Neural crest cell (in vitro differentiated cells): Measurements from ENCODE around the gene DLD. TPM values are rescaled to one million over a fixed set of nuclear protein-coding genes. Genes with fewer than 3 reads are reported as not detected.

ENCODE experiments used
- DNase-seq: peaks from one replicate; pipeline ENCODE4 v3.0.0; 2021; ENCODE audit warnings: low read depth, mixed read lengths, low spot score
- H3K27ac Mint-ChIP-seq: one replicate; pipeline ENCODE4 v1.8.0; 2021; ENCODE audit warnings: mild to moderate bottlenecking, mixed read lengths; ENCODE audit not compliant: unreplicated experiment
- H3K27me3 Mint-ChIP-seq: 2 replicates; pipeline ENCODE4 v1.8.0; 2021; ENCODE audit warnings: low read depth, mild to moderate bottlenecking, mixed read lengths
- H3K36me3 Mint-ChIP-seq: 2 replicates; pipeline ENCODE4 v1.8.0; 2021; ENCODE audit warnings: low read depth, mild to moderate bottlenecking, mixed read lengths
- H3K4me1 Mint-ChIP-seq: 2 replicates; pipeline ENCODE4 v1.8.0; 2021; ENCODE audit warnings: mixed read lengths
- H3K4me3 Mint-ChIP-seq: one replicate; pipeline ENCODE4 v1.8.0; 2021; ENCODE audit warnings: mild to moderate bottlenecking, mixed read lengths
- H3K9me3 Mint-ChIP-seq: 2 replicates; pipeline ENCODE4 v1.8.0; 2021; ENCODE audit warnings: mixed read lengths
- CTCF ChIP-seq: fragments of 200-600 bp; sonication (generic); conservative IDR thresholded peaks from 2 replicates; pipeline ENCODE4 v1.5.0; 2021; ENCODE audit warnings: antibody characterized with exemption, mild to moderate bottlenecking
- total RNA-seq: library from RNA; stranded (reverse); gene quantifications from 2 replicates; pipeline ENCODE4 v1.2.1, GENCODE V29; 2021

Gene DLD
- total RNA-seq, 1 donor from 2014 or later = 82.1 TPM

- Mint-ChIP-seq H3K36me3 (peaks cover 37% of the 10 kb centered on the region), H3K27ac (peak overlapping the region; percentile 87), H3K27me3 (no peaks in the 10 kb centered on the region), H3K4me3 (no peak overlapping the region), H3K9me3 (no peaks in the 10 kb centered on the region), H3K4me1 (peaks cover 14% of the 10 kb centered on the region)
- TF ChIP-seq CTCF = no peak
- DNase-seq = no peak
Observed at GRCh38 chr7:107939573-107940489, 48.8 kb downstream of the DLD start.

DNA sequence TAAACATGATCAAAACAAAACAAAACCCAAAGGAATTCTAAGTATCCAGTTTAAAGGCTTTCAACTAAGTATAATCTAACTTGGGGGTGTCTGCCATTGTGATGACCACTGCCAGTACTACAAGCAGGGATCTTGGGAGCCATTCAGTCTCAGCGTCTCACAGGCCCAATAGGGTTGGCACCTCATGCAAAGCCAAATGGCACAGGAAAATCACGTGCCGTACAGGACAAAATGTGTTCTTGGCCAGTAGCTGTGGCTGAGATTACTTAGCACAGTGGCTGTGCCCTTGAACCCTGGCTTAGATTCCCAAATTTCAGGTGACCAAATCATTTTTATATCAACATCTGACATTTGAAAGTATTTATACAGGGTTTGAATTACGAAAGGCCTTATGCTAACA, 50.0 kb downstream of the DLD start:
- no peak for TF ChIP-seq CTCF
- H3K4me3 Mint-ChIP-seq = no peak overlapping the region
- H3K4me1 Mint-ChIP-seq = peaks cover 21% of the 10 kb centered on the region
- no peaks in the 10 kb centered on the region for H3K27me3 Mint-ChIP-seq
- no peak overlapping the region for H3K27ac Mint-ChIP-seq
- DNase-seq = no peak
- H3K36me3 Mint-ChIP-seq = peaks cover 42% of the 10 kb centered on the region
- no peaks in the 10 kb centered on the region for H3K9me3 Mint-ChIP-seq

DNA sequence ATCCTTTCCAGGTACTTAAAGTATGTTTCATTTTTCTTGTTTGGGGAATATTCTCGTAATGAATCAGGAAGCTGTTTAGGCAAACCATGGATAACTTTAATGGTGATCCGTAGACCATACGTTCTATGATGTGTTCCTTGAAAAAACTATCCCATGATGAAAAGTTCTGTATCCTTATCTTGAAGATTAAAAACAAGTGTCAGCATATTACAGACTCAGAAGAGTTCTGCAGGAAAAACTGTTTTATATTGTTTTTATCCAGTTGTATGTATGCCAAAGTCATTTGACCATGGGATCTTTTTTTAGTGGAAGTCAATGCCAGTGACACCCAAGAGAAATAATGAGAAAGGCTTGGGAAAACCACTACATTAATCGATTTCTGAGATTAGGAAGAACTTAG, 52.0 kb downstream of the DLD start:
- Mint-ChIP-seq H3K9me3 (no peaks in the 10 kb centered on the region), H3K27me3 (no peaks in the 10 kb centered on the region), H3K4me3 (no peak overlapping the region), H3K27ac (no peak overlapping the region), H3K4me1 (peaks cover 29% of the 10 kb centered on the region), H3K36me3 (peaks cover 37% of the 10 kb centered on the region)
- DNase-seq = no peak
- TF ChIP-seq CTCF = no peak

DNA sequence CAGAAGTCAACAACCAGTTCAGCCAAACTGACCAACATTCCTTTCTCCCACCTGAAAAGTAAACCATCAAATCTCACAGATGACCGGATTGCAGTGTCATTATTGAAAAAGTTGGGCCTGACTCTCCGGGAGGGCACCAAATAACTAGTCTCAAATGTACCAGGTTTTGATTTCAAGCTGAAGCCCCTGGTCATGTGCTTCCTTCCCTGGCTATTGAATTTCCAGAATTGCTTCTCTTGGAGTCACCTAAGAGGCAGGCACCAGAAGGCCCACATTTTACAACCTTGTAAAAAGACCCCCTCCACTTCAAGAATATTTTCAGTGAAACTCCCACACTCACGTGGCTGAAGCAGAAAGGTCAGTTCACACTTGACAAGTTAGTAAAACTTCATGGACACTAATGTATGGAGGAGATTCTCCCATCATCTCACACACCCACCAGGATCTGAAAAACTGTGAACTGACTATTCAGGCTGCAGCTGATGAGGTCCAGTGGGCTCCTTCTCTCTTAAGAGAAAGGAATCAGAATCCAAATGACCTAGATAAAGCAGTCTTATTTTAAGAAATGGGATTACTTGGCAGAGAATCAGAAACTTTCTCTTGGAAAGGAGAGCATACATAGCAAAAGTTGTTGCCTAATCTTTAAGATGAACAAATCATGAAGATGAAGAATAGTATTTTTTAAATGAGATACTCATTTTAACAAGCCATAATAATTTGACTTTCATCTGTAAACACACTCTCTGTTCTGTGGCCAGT, 53.6 kb downstream of the DLD start:
- Mint-ChIP-seq H3K27me3 (no peaks in the 10 kb centered on the region), H3K27ac (no peak overlapping the region), H3K4me3 (no peak overlapping the region), H3K36me3 (peaks cover 34% of the 10 kb centered on the region), H3K4me1 (peaks cover 44% of the 10 kb centered on the region), H3K9me3 (no peaks in the 10 kb centered on the region)
- no peak for DNase-seq
- no peak for TF ChIP-seq CTCF

GRCh38 chr7:107945332-107945731, 54.3 kb downstream of the DLD start:
- peaks cover 52% of the 10 kb centered on the region for H3K4me1 Mint-ChIP-seq
- H3K4me3 Mint-ChIP-seq = no peak overlapping the region
- H3K27ac Mint-ChIP-seq = no peak overlapping the region
- H3K27me3 Mint-ChIP-seq = no peaks in the 10 kb centered on the region
- H3K36me3 Mint-ChIP-seq = peaks cover 36% of the 10 kb centered on the region
- no peak for DNase-seq
- H3K9me3 Mint-ChIP-seq = no peaks in the 10 kb centered on the region
- TF ChIP-seq CTCF = no peak
